ENCODE data around the gene CORIN. TPM values are rescaled to one million over a fixed set of nuclear protein-coding genes. Genes with fewer than 3 reads are reported as not detected.

CORIN gene
- total RNA-seq, 4 donors from 2014 or later, result 0.49 to 5.3 (median 4.4) TPM; not detected in 1

- TF ChIP-seq, protein P1, sequence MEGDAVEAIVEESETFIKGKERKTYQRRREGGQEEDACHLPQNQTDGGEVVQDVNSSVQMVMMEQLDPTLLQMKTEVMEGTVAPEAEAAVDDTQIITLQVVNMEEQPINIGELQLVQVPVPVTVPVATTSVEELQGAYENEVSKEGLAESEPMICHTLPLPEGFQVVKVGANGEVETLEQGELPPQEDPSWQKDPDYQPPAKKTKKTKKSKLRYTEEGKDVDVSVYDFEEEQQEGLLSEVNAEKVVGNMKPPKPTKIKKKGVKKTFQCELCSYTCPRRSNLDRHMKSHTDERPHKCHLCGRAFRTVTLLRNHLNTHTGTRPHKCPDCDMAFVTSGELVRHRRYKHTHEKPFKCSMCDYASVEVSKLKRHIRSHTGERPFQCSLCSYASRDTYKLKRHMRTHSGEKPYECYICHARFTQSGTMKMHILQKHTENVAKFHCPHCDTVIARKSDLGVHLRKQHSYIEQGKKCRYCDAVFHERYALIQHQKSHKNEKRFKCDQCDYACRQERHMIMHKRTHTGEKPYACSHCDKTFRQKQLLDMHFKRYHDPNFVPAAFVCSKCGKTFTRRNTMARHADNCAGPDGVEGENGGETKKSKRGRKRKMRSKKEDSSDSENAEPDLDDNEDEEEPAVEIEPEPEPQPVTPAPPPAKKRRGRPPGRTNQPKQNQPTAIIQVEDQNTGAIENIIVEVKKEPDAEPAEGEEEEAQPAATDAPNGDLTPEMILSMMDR (IDR thresholded peaks at IDR 0.05; ENCODE audit: low read depth), result no peak
Measured at GRCh38 chr4:47598320-47598719, 239.5 kb downstream of the CORIN start.

DNA sequence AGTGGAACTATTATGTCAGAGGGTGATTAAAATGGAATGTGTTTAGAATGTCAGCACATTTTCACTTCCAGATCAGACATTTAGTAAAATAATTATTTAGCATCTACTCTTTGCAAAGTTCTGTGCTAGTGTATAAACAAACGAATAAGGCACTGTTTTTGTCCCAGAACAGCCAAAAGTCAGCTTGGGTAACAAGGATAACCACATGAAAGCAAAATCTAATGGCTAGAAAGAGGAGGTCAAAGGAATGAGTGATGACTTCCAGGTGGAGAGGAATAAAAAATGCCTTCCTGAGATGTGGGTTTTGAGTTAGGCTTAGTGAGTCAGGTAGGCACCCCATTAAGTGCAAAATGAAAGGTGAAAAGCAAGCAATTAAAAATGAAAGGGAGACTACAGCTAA is 240.2 kb downstream of the CORIN start:
- TF ChIP-seq, protein P1 (IDR thresholded peaks at IDR 0.05; ENCODE audit: low read depth), result no peak

- TF ChIP-seq, protein P1 (IDR thresholded peaks at IDR 0.05; ENCODE audit: low read depth), result no peak
Measured at GRCh38 chr4:47590325-47590724, 247.5 kb downstream of the CORIN start.

DNA sequence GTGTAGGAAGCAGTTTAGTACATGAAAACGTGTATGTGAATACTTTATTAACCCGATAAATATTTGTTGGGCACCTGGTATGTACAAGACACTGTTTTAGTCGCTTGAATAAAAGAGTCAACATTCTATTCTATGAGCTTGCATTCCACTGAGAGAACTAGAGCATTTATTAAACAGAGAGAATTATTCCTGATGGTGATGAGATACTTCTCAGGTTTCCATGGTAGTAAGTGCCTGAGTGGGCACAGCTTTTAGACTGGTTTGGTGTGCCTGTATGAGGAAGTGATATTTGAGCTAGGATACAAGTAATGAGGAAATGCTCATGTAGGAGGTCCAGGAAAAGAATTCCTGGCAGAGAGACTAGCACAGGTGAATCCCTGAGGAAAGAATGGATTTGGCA is 258.6 kb downstream of the CORIN start:
- TF ChIP-seq, protein P1 (IDR thresholded peaks at IDR 0.05; ENCODE audit: low read depth), result no peak

DNA sequence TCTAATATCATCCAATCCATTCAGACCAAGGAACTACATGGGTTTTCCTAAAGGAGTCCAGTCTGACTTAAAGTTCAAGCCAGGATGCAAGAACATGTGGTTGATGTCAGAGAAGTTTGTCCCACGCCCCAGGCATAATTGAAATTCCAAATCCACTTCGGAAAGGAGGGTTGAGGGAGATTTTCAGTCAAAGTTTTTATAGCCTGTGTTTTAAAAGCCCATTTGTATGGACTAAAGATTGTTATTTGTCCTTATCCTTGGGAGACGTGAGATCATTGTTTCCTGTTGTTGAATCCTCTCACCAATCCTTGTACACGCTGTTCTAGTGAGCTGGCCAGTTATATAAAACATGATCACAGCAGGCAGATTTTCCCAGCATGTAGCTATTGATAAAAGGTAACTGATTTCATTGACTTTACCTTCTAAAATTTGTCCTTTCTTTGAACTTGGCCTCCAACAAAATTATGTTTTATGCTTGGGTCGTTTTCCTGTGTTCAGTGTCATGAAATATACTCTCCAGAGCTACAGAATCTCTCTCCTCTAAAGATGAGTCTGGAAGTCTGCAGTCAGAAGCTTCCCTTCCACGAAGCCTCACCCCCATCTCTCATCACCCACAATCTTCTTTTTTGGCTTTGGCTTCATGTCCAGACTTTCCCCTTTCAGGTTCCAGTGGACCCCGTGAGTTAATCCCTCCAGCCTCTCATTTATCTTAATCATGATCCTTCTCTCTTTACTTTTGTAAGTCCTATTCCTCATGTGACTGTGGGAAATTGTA is 259.9 kb downstream of the CORIN start:
- TF ChIP-seq, protein P1 (IDR thresholded peaks at IDR 0.05; ENCODE audit: low read depth), result no peak

DNA sequence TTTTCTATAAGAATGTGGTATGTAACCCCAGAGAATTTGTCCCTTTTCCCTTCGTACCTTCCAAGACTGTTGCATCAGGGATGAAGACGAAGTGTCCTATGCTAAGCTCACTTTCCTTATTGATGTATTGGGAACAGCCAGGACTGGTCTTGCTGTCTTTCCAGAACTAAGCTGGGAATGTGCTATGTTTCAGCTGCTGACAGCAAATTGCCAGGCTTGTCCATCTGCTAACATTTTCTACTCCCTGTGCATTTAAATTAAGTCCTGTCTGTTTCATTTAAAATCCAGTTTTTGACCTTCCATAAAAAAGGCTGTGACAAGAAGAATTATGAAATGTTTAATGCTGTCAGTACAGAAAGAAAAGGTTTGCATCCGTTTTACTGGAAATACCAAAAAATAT is 264.9 kb downstream of the CORIN start:
- TF ChIP-seq, protein P1 (IDR thresholded peaks at IDR 0.05; ENCODE audit: low read depth), result no peak

DNA sequence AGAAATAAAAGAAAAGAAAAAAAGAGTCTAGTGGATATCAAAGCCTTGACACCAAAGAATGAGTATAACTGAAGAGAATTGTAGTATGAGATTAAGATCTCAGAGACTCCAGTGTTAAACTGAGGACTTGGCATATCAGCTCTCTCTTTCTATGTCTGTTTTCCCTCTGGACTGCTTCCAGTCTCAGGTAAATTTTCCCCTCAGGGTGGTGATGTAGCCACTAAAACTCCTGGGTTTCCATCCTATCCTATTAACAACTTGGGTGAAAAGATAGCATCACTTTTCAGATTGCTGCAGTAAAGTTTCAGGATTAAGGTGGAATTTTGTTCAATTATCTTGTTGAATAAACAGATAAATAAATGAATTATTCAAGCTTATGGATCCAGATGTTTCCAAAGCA is 267.1 kb downstream of the CORIN start:
- TF ChIP-seq, protein P1 (IDR thresholded peaks at IDR 0.05; ENCODE audit: low read depth), result no peak
